RWPE2 (cell line): ENCODE measurements around the gene ALDOA.
A peak's percentile ranks its signal among the peaks of the same experiment; 100 is the strongest.

Experiments used
- ATAC-seq: fragments of 200-7000 bp; cut with Tn5 transposase; 3 replicates; pipeline ENCODE4 v1.9.1; 2021; ENCODE audit warnings: low read depth
- DNase-seq: peaks from one replicate; pipeline ENCODE4 v3.0.0-alpha.2; 2020; ENCODE audit warnings: low spot score
- H3K27ac ChIP-seq: fragments of 450-650 bp; 2 replicates; pipeline ENCODE4 v1.5.1; 2017; ENCODE audit warnings: mild to moderate bottlenecking; ENCODE audit not compliant: poor library complexity, severe bottlenecking
- H3K27me3 ChIP-seq: fragments of 250-450 bp; sonication (Bioruptor Pico); 2 replicates; pipeline ENCODE4 v1.5.1; 2021; ENCODE audit warnings: mild to moderate bottlenecking, moderate library complexity; ENCODE audit not compliant: insufficient read depth, poor library complexity, severe bottlenecking
- H3K36me3 ChIP-seq: fragments of 250-450 bp; sonication (Bioruptor Pico); 2 replicates; pipeline ENCODE4 v1.5.1; 2020; ENCODE audit warnings: low read depth, mild to moderate bottlenecking, moderate library complexity
- H3K4me1 ChIP-seq: fragments of 250-450 bp; sonication (Bioruptor Pico); 2 replicates; pipeline ENCODE4 v1.5.1; 2021; ENCODE audit warnings: mild to moderate bottlenecking, moderate library complexity; ENCODE audit not compliant: insufficient read depth, poor library complexity, severe bottlenecking
- H3K4me3 ChIP-seq: fragments of 250-450 bp; sonication (Bioruptor Pico); 2 replicates; pipeline ENCODE4 v1.5.1; 2021; ENCODE audit warnings: mild to moderate bottlenecking, moderate library complexity; ENCODE audit not compliant: severe bottlenecking
- H3K9me3 ChIP-seq: fragments of 250-450 bp; sonication (Bioruptor Pico); 2 replicates; pipeline ENCODE4 v1.5.1; 2021; ENCODE audit warnings: mild to moderate bottlenecking, moderate library complexity; ENCODE audit not compliant: severe bottlenecking
- TF ChIP-seq, protein P1 (sequence below): fragments of 450-650 bp; IDR thresholded peaks from one replicate; pipeline ENCODE4 v1.5.1; 2017; ENCODE audit warnings: mild to moderate bottlenecking, moderate library complexity; ENCODE audit not compliant: poor library complexity, severe bottlenecking

ALDOA gene

DNA sequence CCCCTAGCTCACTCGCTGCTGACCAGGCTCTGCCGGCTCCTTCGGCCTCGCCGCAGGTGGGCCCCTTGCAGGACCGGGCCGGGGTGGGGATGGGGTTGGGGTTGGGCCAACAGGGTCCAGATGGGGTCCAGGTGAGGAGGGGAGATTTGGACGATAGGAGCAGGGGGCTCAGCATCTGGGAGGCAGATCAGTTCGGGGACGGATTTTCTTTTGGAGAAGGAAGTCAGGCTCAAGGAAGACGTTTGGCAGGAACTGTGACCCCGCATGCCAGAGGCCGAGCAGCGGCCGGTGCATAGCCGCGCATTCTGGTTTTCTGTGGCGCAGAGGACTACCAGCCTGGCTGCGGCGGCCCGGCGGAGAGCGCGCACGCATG, 845 bp upstream of the ALDOA start:
- peak overlapping the region; percentile 93 for H3K27ac ChIP-seq
- DNase-seq, result no peak
- TF ChIP-seq, protein P1, sequence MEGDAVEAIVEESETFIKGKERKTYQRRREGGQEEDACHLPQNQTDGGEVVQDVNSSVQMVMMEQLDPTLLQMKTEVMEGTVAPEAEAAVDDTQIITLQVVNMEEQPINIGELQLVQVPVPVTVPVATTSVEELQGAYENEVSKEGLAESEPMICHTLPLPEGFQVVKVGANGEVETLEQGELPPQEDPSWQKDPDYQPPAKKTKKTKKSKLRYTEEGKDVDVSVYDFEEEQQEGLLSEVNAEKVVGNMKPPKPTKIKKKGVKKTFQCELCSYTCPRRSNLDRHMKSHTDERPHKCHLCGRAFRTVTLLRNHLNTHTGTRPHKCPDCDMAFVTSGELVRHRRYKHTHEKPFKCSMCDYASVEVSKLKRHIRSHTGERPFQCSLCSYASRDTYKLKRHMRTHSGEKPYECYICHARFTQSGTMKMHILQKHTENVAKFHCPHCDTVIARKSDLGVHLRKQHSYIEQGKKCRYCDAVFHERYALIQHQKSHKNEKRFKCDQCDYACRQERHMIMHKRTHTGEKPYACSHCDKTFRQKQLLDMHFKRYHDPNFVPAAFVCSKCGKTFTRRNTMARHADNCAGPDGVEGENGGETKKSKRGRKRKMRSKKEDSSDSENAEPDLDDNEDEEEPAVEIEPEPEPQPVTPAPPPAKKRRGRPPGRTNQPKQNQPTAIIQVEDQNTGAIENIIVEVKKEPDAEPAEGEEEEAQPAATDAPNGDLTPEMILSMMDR, result no peak
- peaks cover 12% of the 10 kb centered on the region for H3K4me1 ChIP-seq
- no peaks in the 10 kb centered on the region for H3K9me3 ChIP-seq
- peaks cover 43% of the 10 kb centered on the region for H3K36me3 ChIP-seq
- ATAC-seq, result no peak
- peak overlapping the region; percentile 82 for H3K4me3 ChIP-seq
- H3K27me3 ChIP-seq, result no peaks in the 10 kb centered on the region

DNA sequence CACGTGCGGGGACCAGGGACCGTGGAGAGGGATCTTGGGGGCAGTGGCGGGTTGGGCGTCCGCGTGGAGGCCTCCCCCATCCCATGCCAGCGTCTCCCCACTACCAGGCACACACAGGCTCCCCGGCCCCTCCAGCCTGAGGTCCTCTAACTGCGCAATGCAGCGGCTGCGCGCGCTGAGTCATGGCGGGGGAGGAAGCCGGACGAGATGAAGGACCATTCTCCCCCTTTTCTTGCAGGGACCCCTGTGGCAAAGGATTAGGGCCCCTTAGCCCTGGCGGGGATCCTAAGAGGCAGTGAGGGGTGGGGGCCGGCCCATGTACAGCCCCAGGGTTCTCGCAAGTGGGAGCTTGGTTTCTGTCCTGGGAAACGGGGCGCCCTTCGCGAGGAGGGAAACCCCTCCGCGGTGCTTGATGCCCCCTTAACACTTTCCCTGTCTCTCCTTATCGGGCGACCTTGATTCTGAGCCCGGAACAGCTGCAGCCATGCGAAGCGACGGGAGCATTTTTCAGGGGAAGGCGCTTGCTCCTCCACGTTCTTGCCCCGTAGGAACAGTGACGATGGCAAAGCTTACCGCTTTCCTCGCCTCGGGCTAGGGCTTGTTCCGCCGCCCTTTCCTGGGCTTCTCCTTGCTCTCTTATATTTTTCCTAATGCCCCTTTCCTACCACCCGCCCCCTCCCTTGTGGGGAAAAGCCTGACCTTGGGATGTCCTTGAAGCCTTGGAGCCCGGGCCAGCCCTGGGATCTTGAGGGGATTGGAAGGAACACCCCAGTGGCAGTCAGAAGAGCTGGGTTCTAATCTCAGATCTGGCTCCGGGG, 592 bp downstream of the ALDOA start:
- no peak for DNase-seq
- Histone ChIP-seq H3K4me3 (peak overlapping the region; percentile 82), H3K4me1 (peaks cover 12% of the 10 kb centered on the region), H3K27ac (peak overlapping the region; percentile 93), H3K36me3 (peaks cover 55% of the 10 kb centered on the region), H3K9me3 (no peaks in the 10 kb centered on the region), H3K27me3 (no peaks in the 10 kb centered on the region)
- peak; percentile 18; the same call in 2 of the 3 replicates for ATAC-seq
- TF ChIP-seq, protein P1, result no peak

DNA sequence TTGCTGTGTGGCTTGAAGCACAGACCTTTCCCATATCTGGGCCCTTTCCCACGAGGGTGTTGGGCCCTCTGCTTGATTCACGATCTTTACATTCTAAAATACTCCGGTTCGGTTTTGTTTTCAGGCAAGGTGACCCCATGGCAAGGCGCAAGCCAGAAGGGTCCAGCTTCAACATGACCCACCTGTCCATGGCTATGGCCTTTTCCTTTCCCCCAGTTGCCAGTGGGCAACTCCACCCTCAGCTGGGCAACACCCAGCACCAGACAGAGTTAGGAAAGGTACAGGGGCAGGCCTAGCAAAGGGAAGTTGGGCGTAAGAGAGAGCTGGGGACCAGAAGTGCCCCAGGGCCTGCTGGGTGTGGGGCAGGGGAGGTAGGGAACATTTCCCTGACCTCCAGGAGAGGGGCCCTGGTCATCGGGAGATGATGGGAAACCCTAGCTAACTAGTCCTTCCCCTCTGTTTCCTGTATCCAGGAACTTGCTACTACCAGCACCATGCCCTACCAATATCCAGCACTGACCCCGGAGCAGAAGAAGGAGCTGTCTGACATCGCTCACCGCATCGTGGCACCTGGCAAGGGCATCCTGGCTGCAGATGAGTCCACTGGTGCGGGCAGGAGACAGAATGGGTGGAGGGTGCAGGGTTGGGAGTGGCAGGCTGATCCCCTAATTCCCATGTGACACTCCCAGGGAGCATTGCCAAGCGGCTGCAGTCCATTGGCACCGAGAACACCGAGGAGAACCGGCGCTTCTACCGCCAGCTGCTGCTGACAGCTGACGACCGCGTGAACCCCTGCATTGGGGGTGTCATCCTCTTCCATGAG, 1.4 kb downstream of the ALDOA start:
- no peaks in the 10 kb centered on the region for H3K9me3 ChIP-seq
- peak overlapping the region; percentile 93 for H3K27ac ChIP-seq
- no peak for ATAC-seq
- peaks cover 63% of the 10 kb centered on the region for H3K36me3 ChIP-seq
- H3K27me3 ChIP-seq, result no peaks in the 10 kb centered on the region
- peaks cover 12% of the 10 kb centered on the region for H3K4me1 ChIP-seq
- DNase-seq, result no peak
- peak overlapping the region; percentile 82 for H3K4me3 ChIP-seq
- TF ChIP-seq, protein P1, result no peak

DNA sequence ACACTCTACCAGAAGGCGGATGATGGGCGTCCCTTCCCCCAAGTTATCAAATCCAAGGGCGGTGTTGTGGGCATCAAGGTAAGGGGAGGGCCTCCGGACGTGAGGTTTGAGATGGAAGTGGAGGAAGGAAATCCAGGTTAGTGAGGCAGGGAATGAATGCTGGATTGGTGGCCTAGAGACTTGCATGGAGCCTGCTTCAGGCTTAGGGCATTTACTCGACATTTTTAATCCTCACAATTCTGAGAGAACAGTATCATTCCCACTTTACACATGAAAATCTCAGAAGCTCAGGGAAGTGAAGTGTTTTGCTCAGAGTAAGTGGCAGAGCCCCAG, 2.0 kb downstream of the ALDOA start:
- Histone ChIP-seq H3K9me3 (no peaks in the 10 kb centered on the region), H3K4me3 (peak overlapping the region; percentile 82), H3K4me1 (peaks cover 12% of the 10 kb centered on the region), H3K36me3 (peaks cover 68% of the 10 kb centered on the region), H3K27ac (peak overlapping the region; percentile 93), H3K27me3 (no peaks in the 10 kb centered on the region)
- no peak for ATAC-seq
- TF ChIP-seq, protein P1, result no peak
- DNase-seq, result no peak
